Neural progenitor cell (in vitro differentiated cells): ENCODE results near the gene TMEM74B.

Experiments used
- EZH2 ChIP-seq: fragments of 200-600 bp; sonication (generic); IDR thresholded peaks from 2 replicates; pipeline ENCODE4 v1.6.1; 2017; ENCODE audit warnings: antibody characterized with exemption, mild to moderate bottlenecking, moderate library complexity
- TF ChIP-seq, protein P1 (sequence below): fragments of 200-600 bp; sonication (generic); IDR thresholded peaks from 2 replicates; pipeline ENCODE4 v1.5.1; 2017; ENCODE audit warnings: antibody characterized with exemption, mild to moderate bottlenecking

DNA sequence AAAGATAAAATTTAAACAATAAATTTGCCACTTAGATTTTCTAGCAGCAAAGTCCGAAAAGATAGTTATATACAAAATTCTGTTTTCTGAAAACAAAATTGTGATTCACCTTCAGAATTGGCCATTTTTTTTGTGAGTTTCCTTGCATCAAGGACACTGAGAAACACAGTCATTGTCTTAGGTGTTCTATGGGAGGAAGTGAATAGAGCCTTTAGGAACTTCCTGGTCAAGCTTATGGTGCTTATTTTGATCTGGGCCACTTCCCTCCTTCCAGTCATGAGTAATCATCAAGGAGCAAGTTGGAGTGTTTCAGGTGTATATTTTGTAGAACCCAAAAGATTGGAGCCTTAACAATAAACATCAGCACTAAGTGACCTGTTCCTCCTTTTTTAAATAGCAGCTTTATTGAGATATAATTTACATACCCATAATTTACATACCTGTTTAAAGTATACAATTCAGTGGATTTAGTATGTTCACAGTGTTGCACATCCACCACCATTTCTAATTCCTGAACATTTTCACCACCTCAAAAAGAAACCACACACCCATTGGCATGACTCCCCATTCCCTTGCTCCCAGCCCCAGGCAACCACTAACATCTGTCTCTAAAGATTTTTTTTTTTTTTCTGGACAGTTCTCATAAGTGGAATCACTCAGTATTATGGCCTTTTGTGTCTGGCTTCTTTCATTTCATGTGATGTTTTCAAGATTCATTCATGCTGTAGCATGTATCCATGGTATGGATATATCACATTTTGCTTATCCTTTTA, 17.6 kb downstream of the TMEM74B start:
- TF ChIP-seq, protein P1, sequence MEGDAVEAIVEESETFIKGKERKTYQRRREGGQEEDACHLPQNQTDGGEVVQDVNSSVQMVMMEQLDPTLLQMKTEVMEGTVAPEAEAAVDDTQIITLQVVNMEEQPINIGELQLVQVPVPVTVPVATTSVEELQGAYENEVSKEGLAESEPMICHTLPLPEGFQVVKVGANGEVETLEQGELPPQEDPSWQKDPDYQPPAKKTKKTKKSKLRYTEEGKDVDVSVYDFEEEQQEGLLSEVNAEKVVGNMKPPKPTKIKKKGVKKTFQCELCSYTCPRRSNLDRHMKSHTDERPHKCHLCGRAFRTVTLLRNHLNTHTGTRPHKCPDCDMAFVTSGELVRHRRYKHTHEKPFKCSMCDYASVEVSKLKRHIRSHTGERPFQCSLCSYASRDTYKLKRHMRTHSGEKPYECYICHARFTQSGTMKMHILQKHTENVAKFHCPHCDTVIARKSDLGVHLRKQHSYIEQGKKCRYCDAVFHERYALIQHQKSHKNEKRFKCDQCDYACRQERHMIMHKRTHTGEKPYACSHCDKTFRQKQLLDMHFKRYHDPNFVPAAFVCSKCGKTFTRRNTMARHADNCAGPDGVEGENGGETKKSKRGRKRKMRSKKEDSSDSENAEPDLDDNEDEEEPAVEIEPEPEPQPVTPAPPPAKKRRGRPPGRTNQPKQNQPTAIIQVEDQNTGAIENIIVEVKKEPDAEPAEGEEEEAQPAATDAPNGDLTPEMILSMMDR: no peak
- no peak for TF ChIP-seq EZH2
